H4 (cell line): Measurements from ENCODE around the gene MAP2K3. TPM values are rescaled to one million over a fixed set of nuclear protein-coding genes. Genes with fewer than 3 reads are reported as not detected.
A peak's percentile ranks its signal among the peaks of the same experiment; 100 is the strongest.
"Not testable (repeated sequence)": the region's sequence is repeated elsewhere in the genome, so short reads cannot be mapped to it uniquely, and the experiment has no call there.

Source experiments
- DNase-seq: peaks from one replicate; pipeline ENCODE4 v3.0.0-alpha.2; 2015; ENCODE audit warnings: low spot score
- total RNA-seq: library from RNA; depleted of rRNA; stranded (reverse); fragments of >200 nt; shearing (Covaris generic); gene quantifications from 2 replicates; pipeline ENCODE4 v1.2.3, GENCODE V29; 2014

MAP2K3 gene
- total RNA-seq, 1 experiment from 2014 or later: 7.6 TPM

- peak; percentile 50 for DNase-seq
Measured at GRCh38 chr17:21296097-21297025, 11.8 kb downstream of the MAP2K3 start.

- peak; percentile 6 for DNase-seq
Measured at GRCh38 chr17:21297026-21297520, 12.6 kb downstream of the MAP2K3 start.

- peak; percentile 5 for DNase-seq
Measured at GRCh38 chr17:21297597-21297996, 13.1 kb downstream of the MAP2K3 start.

- DNase-seq: peak; percentile 7
Measured at GRCh38 chr17:21298056-21298982, 13.8 kb downstream of the MAP2K3 start.

- no peak for DNase-seq
Measured at GRCh38 chr17:21298983-21299519, 14.5 kb downstream of the MAP2K3 start.

GRCh38 chr17:21299981-21300600, 15.6 kb downstream of the MAP2K3 start:
- peak; percentile 22 for DNase-seq

- DNase-seq: peak; percentile 6
Measured at GRCh38 chr17:21300601-21301571, 16.4 kb downstream of the MAP2K3 start.

GRCh38 chr17:21301593-21302550, 17.4 kb downstream of the MAP2K3 start:
- peak; percentile 11 for DNase-seq

- peak; percentile 4 for DNase-seq
Measured at GRCh38 chr17:21302711-21303425, 18.4 kb downstream of the MAP2K3 start.

- DNase-seq: peak; percentile 4
Measured at GRCh38 chr17:21303441-21304065, 19.0 kb downstream of the MAP2K3 start.

- peak; percentile 4 for DNase-seq
Measured at GRCh38 chr17:21304091-21304490, 19.6 kb downstream of the MAP2K3 start.

- DNase-seq: not testable (repeated sequence)
Measured at GRCh38 chr17:21304551-21305151, 20.1 kb downstream of the MAP2K3 start.

GRCh38 chr17:21305431-21306180, 21.1 kb downstream of the MAP2K3 start:
- DNase-seq: not testable (repeated sequence)

GRCh38 chr17:21306611-21307272, 22.2 kb downstream of the MAP2K3 start:
- DNase-seq: not testable (repeated sequence)

GRCh38 chr17:21307273-21307625, 22.7 kb downstream of the MAP2K3 start:
- not testable (repeated sequence) for DNase-seq

- not testable (repeated sequence) for DNase-seq
Measured at GRCh38 chr17:21308931-21309381, 24.4 kb downstream of the MAP2K3 start.
